ENCODE data around the gene TPCN1. TPM values are rescaled to one million over a fixed set of nuclear protein-coding genes. Genes with fewer than 3 reads are reported as not detected.

Gene TPCN1
- total RNA-seq, 2 donors from 2014 or later: 28.8 to 50.8 TPM

DNA sequence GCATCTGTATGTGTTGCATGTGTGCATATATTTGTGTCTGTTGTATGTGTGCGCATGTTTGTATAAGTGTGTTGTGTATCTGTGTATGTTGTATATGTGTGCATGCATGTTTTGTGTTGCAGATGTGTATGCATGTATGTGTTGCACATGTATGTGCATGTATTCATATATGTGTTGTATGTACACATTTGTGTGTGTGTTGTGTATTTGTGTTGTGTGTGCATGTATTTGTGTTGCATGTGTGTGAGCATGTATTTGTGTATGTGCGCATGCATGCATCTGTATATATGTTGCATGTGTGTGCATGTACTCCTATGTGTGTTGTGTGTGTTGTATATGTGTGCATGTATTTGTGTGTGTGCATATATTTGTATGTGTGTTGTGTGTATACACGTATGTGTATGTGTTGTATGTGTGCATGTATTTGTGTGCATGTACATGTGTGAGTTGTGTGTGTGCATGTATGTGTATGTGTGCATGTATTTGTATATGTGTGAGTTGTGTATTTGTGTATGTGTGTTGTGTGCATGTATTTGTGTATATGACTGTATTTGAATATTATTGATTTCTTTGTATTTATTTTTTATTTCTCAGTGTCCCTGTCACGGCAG, 96.9 kb downstream of the TPCN1 start:
- no peak for DNase-seq (ENCODE audit: low spot score)
- intact Hi-C loops (cut with DNase I): loop anchor here in 1 of 2 donors (10.0 kb wide), 1 partner anchor 107 kb away; the partner anchor contains the start of gene SDSL

DNA sequence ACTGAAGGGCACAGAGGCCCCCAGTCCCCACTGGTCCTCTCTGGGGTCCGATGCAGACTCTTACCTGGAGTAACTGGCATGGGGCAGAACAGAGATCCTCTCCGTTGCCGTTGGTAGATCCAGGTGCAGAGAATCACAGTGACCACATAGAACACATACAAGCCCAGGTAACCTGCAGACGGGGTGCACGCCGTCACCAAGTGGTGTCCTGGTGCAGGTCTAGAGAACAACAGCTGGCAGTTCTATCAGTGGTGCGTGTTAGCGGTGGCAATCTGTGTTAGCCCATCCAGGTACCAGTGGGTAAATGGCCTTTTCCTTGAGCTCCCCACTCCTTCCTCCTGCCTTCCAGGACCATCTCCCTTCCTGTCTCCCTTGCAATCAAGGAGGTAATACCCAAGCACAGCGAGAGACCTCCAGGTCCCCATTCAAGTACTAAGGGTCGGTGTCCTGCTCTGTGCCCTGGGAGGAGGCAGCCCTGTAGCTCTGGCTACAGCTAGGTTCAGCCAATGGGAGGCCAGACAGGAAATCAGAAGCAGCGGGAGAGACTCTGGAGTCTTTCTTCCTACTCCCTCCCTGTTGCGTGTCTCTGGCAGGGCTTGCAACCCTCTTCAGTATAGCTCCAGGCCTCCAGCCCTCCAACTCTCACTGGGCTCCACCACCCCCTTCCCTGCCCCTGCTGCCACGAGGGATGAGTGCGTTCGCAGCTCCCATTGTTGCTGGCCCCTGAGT, 97.8 kb downstream of the TPCN1 start:
- DNase-seq (ENCODE audit: low spot score): no peak
- intact Hi-C loops (cut with DNase I): loop anchor here in 1 of 2 donors (10.0 kb wide), 1 partner anchor 106 kb away; the partner anchor contains the start of gene SDSL

DNA sequence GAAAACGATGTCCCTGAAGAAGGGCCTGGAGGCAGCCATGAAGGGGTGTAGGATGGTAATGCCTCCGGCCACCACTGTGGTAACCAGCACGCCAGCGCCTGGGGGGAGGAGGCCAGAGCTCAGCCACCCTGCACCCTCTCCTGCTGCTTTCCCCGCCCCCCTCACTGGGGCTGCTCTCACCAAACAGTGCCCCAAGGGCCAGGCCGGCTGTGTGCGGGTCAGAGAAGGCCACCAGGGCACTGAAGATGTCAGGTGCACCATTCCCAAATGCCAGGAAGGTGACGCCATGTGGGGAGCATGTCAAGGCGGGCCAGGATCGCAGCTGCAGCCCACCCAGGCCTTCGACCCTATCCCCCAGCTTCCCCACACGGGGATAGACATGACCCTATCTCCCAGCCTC, 99.1 kb downstream of the TPCN1 start:
- DNase-seq (ENCODE audit: low spot score): no peak
- intact Hi-C loops (cut with DNase I): no loop called here

DNA sequence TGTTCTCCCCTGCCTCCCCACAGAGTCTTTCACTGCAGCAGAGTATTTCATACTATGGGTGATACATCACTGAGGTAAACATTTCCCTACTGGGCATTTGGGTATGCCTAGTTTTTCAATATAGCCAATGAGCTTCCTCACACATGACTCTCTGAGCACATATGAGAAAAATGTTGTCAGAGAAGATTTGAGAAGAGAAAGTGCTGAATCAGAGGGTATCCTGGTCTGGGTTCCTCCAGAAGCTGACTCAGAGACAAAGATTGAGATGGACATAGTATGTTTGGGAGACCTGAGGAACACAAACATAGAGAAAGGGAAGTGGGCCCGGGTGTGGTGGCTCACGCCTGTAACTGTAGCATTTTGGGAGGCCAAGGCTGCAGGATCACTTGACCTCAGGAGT, 101.1 kb downstream of the TPCN1 start:
- intact Hi-C loops (cut with DNase I): no loop called here
- no peak for DNase-seq (ENCODE audit: low spot score)

DNA sequence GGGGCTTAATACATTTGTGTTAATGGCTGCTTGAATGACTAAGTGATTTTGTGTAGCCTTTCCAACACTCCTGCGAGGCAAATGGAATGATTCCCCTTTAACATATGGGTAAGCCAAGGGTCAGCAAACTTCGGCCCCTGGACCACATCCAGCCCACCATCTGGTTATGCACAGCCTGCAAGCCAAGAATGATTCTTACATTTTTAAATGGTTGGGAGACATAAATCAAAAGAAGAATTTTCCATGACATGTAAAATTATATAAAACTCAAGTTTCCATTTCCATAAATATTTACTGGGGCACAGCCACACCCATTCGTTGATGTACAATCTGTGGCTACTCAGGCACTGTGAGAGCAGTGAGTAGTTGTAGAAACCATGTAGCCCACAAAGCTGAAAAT, 104.7 kb downstream of the TPCN1 start:
- DNase-seq (ENCODE audit: low spot score): no peak
- intact Hi-C loops (cut with DNase I): no loop called here

DNA sequence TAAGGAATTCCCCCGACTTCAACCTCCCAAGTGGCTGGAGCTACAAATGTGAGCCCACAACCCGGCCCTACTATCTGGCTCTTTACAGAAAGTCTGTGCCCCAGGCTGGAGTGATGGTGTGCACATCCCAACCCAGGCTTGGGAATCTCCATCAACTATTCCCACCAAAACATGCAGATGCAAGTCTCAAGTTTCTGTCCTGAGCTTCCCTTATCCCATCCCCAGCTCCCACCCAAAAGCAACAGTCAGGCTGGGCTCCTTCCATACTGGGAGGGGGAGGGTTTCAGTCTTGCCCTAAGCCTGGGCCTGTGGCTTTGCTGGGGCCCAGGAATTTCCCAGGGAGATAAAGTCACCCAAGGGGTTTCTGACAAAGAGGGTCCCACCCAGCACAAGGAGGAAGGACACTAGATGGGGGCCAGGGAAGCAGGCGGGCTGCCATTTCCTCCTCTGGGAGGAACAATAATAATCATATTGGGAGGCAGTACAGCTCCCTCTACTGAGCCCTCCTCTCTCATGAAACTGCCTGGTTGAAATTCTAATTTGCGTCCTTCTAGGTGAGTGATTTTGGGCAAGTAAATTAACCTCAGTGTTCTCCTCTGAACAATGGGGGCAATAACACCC, 105.6 kb downstream of the TPCN1 start:
- no peak for DNase-seq (ENCODE audit: low spot score)
- intact Hi-C loops (cut with DNase I): no loop called here

DNA sequence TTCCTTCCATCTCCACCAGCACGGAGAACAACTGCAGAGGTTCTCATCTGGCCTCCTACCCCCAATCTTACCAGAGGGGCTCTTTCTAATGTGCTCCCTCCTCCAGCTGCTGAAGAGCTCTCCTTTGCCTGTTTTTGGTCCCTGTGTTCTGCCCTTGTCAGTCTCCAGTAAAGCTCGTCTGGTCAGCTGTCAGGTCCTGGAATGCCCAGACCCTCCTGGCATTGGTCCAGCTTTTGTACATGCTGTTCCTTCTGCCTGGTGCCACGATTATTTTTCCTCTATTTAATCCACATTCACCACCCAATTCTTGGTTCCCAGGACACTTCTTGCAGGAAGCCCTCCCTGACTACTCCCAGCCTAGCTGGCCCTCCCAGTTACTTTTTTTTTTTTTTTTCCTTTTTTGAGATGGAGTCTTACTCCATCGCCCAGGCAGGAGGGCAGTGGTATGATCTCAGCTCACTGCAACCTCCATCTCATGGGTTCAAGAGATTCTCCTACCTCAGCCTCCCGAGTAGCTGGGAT, 107.2 kb downstream of the TPCN1 start:
- intact Hi-C loops (cut with DNase I): no loop called here
- DNase-seq (ENCODE audit: low spot score): no peak

DNA sequence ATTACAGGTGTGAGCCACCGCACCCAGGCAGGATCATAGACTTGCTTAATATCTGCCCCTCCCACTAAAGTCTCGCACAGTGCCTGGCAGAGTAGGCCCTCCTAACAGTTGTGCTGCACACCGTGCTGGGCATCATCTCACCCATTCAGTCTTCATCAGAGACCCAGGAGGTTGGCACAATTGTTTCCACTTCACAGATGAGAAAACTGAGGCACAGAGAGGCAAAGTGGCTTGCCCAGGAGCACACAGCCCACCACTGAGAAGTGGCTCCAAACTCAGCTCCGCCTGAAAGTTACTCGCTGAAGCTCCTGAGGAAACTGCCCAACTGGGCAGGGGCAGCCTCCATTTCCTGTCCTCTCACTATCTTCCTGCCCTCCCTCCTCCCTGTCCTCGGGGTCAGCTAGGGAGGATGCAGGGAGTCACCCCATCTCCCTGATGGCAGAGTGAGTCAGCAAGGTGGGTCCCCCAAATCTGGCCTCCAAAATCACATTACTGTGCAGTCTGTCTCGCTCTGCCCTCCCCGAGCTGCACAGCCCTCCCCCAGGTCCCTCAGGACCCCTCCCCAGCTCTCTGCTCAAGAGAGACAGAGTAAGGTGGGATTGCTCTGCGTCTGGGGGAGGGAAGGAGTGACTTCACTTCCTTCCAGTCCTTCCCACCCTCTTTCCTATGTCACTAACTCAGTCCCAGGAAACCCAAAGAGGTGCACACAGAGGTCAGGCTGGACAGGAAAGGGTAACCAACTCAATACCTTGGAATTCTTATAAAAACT, 107.9 kb downstream of the TPCN1 start:
- intact Hi-C loops (cut with DNase I): no loop called here

DNA sequence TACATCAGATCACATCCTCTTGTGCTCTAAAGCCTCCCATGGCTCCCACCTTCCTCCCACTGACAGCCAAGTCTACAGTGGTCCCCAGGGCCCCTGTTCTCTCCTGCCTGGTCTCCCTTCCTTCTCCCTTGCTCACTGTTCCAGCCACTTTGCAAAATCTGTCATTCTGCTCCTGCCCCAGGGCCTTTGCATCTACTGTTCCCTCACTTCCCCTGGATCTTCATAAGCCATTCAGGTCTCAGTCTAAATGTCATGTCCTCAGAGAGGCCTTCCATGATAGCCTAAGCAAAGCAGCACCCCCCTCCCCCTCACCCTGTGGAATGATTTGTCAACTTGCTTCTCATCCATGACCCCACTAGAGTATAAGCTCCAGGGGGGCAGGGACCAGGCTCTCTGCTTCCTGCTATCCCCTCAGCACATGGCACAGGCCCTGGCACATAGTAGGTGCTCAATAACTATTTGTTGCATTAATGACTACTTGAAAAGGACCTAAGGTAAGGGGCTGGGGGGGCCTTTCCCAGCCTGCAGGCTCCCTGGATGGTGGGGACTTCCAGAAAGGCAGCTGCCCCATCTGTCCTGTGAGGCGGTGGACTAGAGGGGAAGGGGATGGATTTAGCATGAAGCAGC, 108.6 kb downstream of the TPCN1 start:
- intact Hi-C loops (cut with DNase I): no loop called here
- DNase-seq (ENCODE audit: low spot score): no peak

More for the DNA sequence above, 107.9 kb downstream of the TPCN1 start:
- no peak for DNase-seq (ENCODE audit: low spot score)

DNA sequence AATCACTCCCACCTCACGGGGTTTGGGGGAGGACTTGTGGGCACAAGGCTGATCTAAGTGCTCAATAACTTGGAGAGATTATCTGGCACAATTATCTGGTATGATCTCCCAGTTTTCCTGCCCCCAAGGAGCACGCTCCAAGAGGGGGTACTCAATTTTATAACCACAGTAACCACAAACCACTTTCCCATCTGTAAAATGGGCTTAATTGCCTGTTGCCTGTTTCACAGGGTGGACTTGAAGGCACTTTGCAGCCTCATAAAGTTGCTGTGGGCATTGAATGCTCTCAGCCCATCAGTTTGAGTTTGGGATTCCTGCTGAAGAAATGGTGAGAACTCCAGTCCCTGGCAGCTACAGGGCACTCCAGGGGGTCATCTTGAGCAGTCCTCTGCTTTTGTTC, 109.2 kb downstream of the TPCN1 start:
- intact Hi-C loops (cut with DNase I): no loop called here
- no peak for DNase-seq (ENCODE audit: low spot score)

DNA sequence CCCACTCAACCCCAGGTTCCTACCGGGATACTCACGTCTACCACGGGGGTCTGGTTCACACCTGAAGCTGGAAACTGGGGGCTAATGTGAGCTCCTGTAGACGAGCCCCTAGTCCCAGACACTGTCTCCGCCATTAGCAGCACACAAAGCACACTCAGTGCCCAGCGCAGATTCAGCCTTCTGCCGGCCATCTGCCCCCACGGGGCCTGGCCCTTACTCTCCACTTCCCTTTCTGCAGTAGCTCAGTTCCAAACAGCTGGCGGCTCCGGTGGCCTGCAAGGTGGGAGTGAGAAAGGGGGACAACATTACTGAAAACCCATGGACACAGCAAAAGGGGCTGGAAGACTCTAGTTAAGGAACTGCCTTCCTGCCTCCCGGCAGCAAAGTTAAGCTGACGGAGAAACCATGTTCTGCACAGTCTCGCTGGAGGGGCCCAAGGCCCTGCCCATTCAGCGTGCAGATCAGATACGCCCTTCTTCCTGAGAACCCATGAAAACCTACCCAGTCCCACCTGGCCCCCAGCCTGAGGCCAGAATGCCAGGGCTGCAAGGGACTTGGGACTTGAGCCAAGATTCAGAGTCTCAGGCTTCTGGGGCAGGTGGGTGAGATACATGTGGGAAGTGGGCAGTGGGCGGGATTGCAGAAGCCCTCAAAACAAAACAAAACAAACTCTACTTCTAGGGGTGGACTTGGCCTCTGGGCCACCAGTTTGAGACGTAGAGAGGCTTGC, 111.6 kb downstream of the TPCN1 start:
- no peak for DNase-seq (ENCODE audit: low spot score)
- intact Hi-C loops (cut with DNase I): no loop called here

DNA sequence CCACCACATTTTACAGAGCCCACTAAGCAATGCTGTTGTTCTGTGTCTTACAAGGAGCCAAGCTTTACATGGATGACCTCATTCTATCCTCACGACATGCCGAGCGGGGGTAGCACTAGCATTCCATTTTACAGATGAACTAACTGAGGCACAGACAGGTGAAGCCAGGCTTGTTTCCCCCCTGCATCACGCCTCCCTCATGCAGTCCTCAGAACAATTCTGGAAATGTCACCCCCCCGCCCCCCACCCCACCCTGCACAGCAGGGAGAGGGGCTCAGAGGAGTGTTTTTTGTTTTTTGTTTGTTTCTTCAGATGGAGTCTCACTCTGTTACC, 112.1 kb downstream of the TPCN1 start:
- DNase-seq (ENCODE audit: low spot score): no peak
- intact Hi-C loops (cut with DNase I): no loop called here

DNA sequence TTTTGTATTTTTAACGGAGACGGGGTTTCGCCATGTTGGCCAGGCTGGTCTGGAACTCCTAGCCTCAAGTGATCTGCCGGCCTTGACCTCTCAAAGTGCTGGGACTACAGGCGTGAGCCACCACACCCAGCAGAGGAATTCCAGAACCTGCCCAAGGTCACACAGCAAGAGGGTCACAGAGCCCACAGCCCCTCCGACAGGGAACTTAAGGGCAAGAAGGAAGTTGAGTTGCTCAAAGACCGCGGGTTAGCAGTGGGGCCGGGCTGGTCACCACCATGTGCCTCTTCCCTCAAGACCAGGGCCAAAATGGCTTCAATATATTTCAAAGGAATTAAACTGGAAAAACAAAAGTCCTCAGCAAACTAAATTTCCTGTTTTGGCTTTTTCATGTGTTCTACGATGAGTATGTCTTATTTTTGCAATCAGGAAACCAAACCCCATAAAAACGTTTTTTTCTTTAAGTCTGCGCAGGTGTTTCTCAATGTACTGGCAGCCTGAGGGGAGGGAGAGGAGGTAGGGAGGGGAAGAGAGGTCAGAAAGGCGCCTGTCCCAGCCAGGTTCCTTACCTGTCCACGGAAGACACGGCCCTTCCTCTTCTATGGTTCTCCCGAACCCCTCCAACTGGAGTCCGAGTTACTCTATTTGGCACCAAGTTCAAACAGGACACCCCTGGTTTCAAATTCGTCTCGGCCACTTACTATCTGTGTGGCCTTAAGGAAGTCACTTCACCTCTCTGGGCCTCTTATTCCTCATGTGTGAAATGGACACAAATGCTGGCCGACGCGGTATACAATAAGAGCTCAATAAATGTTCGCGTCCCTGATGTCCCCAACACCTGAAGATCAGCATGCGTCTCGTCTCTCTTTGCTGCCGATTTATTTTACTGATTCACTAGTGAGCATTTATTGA, 112.9 kb downstream of the TPCN1 start:
- no peak for DNase-seq (ENCODE audit: low spot score)
- intact Hi-C loops (cut with DNase I): no loop called here

DNA sequence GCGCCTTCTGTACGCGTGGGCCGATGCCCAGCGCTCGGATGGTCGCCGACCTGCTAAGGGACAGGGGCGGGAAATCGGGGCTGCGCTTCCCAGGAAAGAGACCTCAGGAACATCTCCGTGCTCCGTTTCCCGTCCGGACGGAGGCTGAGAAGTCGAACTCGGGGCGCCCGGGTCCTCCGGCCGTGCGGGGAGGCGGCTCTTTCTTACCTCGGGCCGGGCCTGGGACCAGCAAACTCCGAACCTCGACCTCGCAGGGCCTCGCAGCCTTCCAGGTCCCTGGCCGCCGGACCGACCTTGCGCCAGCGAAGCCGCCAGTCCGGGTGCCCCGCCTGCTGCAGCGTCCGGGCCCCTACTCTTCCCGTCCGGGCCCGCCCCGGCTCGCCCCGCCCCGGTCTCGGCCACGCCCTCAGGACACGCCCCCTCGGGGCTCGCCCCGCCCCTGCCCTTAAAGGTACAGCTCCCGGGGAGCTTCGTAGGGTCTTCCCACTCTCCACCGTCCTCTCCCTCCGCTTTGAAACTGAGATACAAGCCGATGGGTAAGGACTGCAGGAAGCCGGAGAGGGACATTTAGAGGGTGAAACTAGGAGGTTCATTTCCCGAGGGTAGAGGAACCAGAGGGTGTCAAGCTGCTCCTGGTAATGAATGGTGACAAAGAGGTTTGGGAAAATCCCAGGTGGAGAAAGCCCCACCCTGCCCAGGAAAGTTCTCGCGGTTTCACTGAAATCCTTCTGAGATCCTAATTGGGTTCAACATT, 113.7 kb downstream of the TPCN1 start, which contains the start of gene SLC8B1:
SLC8B1 (minus strand) TSS at position 324 of the 754 bp plus-strand sequence. CDS start 2,231 bp downstream, outside the sequence.
- intact Hi-C loops (cut with DNase I): no loop called here

DNA sequence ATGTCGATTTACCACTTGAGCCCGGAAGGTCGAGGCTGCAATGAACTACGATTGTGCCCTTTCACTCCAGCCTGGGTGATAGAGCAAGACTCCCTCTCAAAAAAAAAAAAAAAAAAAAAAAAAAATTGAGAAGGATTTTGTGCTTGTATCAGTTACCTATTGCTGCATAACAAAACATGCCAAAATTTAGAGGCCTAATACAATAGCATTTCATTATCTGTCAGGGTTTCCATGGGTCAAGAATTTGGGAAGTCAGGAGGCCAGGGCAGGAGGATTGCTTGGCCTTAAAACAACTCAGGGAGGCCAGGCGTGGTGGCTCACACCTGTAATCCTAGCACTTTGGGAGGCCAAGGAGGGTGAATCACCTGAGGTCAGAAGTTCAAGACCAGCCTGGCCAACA, 118.3 kb downstream of the TPCN1 start:
- no peak for DNase-seq (ENCODE audit: low spot score)
- intact Hi-C loops (cut with DNase I): no loop called here

More for the DNA sequence above, 113.7 kb downstream of the TPCN1 start, which contains the start of gene SLC8B1:
- DNase-seq (ENCODE audit: low spot score): peak; percentile 97

DNA sequence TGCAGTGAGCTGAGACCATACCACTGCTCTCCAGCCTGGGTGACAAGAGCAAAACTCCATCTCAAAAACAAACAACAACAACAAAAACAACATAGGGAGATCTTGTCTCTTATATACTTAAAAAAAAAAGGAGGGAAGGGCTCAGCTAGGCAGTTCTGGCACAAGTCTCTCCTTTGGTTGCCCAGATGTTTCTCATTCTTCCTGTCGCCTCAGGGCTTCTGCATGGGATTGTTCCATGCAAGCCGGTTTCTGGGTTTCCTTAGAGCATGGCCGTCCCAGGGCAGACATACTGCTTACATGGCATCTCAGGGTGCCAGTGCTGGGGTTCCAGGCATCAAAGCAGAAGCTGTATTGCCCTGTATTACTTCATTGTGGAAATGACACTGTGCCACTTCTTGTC, 118.8 kb downstream of the TPCN1 start:
- intact Hi-C loops (cut with DNase I): no loop called here
- DNase-seq (ENCODE audit: low spot score): no peak

DNA sequence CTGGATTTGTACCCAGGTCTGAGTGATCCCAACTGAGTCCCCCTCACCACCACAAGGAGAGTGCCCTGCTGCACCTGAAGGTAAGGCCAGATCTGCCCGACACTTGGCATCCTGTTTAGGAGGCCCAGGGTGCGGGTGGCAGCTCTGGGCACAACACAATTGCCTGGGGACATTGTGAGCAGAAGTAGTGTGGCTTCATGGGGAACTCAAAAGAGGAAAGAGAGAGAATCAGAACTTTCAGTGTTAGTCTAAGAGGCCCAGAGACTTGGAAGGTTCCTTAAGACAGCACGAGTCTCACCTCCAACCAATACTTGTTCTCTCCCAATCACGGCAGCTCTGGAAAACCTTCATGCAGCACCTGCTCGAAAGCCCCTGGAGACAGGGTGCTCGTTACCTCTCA, 120.3 kb downstream of the TPCN1 start:
- DNase-seq (ENCODE audit: low spot score): no peak
- intact Hi-C loops (cut with DNase I): no loop called here
